H9 (cell line): ENCODE data around the gene SYNE2. TPM values are rescaled to one million over a fixed set of nuclear protein-coding genes. Genes with fewer than 3 reads are reported as not detected.

ENCODE experiments used
- DNase-seq: peaks from one replicate; pipeline ENCODE4 v3.0.0-alpha.2; 2017
- H2AFZ ChIP-seq: one replicate; pipeline ENCODE4 v1.6.1; 2013; ENCODE audit warnings: mild to moderate bottlenecking, low read length, control low read depth, moderate library complexity
- H2AK5ac ChIP-seq: 2 replicates; pipeline ENCODE4 v1.6.1; 2013; ENCODE audit warnings: low read length, control low read depth, mixed read lengths; ENCODE audit not compliant: insufficient read length
- H2BK120ac ChIP-seq: one replicate; pipeline ENCODE4 v1.6.1; 2013; ENCODE audit warnings: low read depth, mild to moderate bottlenecking, low read length, control low read depth, inconsistent platforms; ENCODE audit not compliant: poor library complexity, severe bottlenecking
- H2BK12ac ChIP-seq: 2 replicates; pipeline ENCODE4 v1.6.1; 2013; ENCODE audit warnings: low read length, control low read depth, mixed read lengths, low read depth; ENCODE audit not compliant: insufficient read length
- H2BK15ac ChIP-seq: 2 replicates; pipeline ENCODE4 v1.6.1; 2013; ENCODE audit warnings: low read depth, low read length, control low read depth
- H2BK20ac ChIP-seq: one replicate; pipeline ENCODE4 v1.6.1; 2013; ENCODE audit warnings: low read depth, mild to moderate bottlenecking, low read length, control low read depth, inconsistent platforms; ENCODE audit not compliant: poor library complexity, severe bottlenecking
- H2BK5ac ChIP-seq: 2 replicates; pipeline ENCODE4 v1.6.1; 2013; ENCODE audit warnings: low read length, control low read depth, mixed read lengths; ENCODE audit not compliant: insufficient read length
- H3K14ac ChIP-seq: 2 replicates; pipeline ENCODE4 v1.6.1; 2013; ENCODE audit warnings: low read length, control low read depth; ENCODE audit not compliant: insufficient read depth
- H3K18ac ChIP-seq: 2 replicates; pipeline ENCODE4 v1.6.1; 2013; ENCODE audit warnings: low read depth, mild to moderate bottlenecking, mixed read lengths, low read length, control low read depth; ENCODE audit not compliant: insufficient read length
- H3K23ac ChIP-seq: 2 replicates; pipeline ENCODE4 v1.6.1; 2013; ENCODE audit warnings: low read length, control low read depth, mixed read lengths, low read depth; ENCODE audit not compliant: insufficient read length
- H3K23me2 ChIP-seq: 2 replicates; pipeline ENCODE4 v1.6.1; 2013; ENCODE audit warnings: low read depth, mild to moderate bottlenecking, mixed read lengths, low read length, control low read depth; ENCODE audit not compliant: insufficient read length, poor library complexity, severe bottlenecking
- H3K27ac ChIP-seq: 2 replicates; pipeline ENCODE4 v1.5.1; 2013; ENCODE audit warnings: low read length, control low read depth, mixed read lengths, low read depth; ENCODE audit not compliant: insufficient read length
- H3K27me3 ChIP-seq: 2 replicates; pipeline ENCODE4 v1.6.1; 2013; ENCODE audit warnings: low read length, control low read depth, inconsistent platforms; ENCODE audit not compliant: insufficient read depth
- H3K4ac ChIP-seq: 2 replicates; pipeline ENCODE4 v1.6.1; 2013; ENCODE audit warnings: low read depth, mild to moderate bottlenecking, control low read depth, inconsistent platforms, low read length, moderate library complexity
- H3K4me1 ChIP-seq: 2 replicates; pipeline ENCODE4 v1.6.1; 2013; ENCODE audit warnings: low read length, control low read depth, inconsistent platforms; ENCODE audit not compliant: insufficient read depth
- H3K4me2 ChIP-seq: 2 replicates; pipeline ENCODE4 v1.6.1; 2013; ENCODE audit warnings: low read length, control low read depth, mixed read lengths; ENCODE audit not compliant: insufficient read length, insufficient read depth
- H3K56ac ChIP-seq: 2 replicates; pipeline ENCODE4 v1.6.1; 2013; ENCODE audit warnings: low read depth, mild to moderate bottlenecking, mixed read lengths, low read length, control low read depth; ENCODE audit not compliant: insufficient read length
- H3K79me1 ChIP-seq: 2 replicates; pipeline ENCODE4 v1.6.1; 2013; ENCODE audit warnings: low read depth, mild to moderate bottlenecking, moderate library complexity, low read length, control low read depth, inconsistent platforms; ENCODE audit not compliant: insufficient read depth, poor library complexity, severe bottlenecking
- H3K79me2 ChIP-seq: 2 replicates; pipeline ENCODE4 v1.6.1; 2013; ENCODE audit warnings: low read length, control low read depth, inconsistent platforms; ENCODE audit not compliant: insufficient read depth
- H3K9ac ChIP-seq: 2 replicates; pipeline ENCODE4 v1.6.1; 2013; ENCODE audit warnings: low read length, control low read depth, mixed read lengths; ENCODE audit not compliant: insufficient read length; ENCODE audit errors: extremely low read depth
- H3K9me3 ChIP-seq: one replicate; pipeline ENCODE4 v1.6.1; 2013; ENCODE audit warnings: low read depth, low read length, inconsistent platforms; ENCODE audit not compliant: control insufficient read depth
- H3T11ph ChIP-seq: one replicate; pipeline ENCODE4 v1.6.1; 2013; ENCODE audit warnings: mild to moderate bottlenecking, low read length, control low read depth, inconsistent platforms
- H4K20me1 ChIP-seq: one replicate; pipeline ENCODE4 v1.6.1; 2013; ENCODE audit not compliant: control insufficient read depth, insufficient read length, insufficient read depth
- H4K5ac ChIP-seq: 2 replicates; pipeline ENCODE4 v1.6.1; 2013; ENCODE audit warnings: low read depth, mild to moderate bottlenecking, mixed read lengths, low read length, control low read depth; ENCODE audit not compliant: insufficient read length
- H4K8ac ChIP-seq: replicated peaks from 2 replicates; pipeline ENCODE4 v1.6.1; 2013; ENCODE audit warnings: low read length, control low read depth, mixed read lengths, low read depth; ENCODE audit not compliant: insufficient read length
- H4K91ac ChIP-seq: 2 replicates; pipeline ENCODE4 v1.6.1; 2013; ENCODE audit warnings: low read depth, mild to moderate bottlenecking, moderate library complexity, mixed read lengths, low read length, control low read depth; ENCODE audit not compliant: insufficient read length
- H3K27ac Mint-ChIP-seq, 3 experiments: 2 replicates in 2 of 3; 3 replicates in 1 of 3; pipeline ENCODE4 v1.8.0; 2020 to 2021; ENCODE audit warnings: mixed read lengths in 3 of 3, mild to moderate bottlenecking in 1 of 3, moderate library complexity in 1 of 3
- H3K27me3 Mint-ChIP-seq: 2 replicates; pipeline ENCODE4 v1.8.0; 2021; ENCODE audit warnings: low read depth, mild to moderate bottlenecking, moderate library complexity, mixed read lengths
- H3K36me3 Mint-ChIP-seq, 3 experiments: 2 replicates in 2 of 3; 3 replicates in 1 of 3; pipeline ENCODE4 v1.8.0; 2020 to 2021; ENCODE audit warnings: low read depth in 3 of 3, mixed read lengths in 3 of 3; ENCODE audit not compliant: insufficient read depth in 1 of 3
- H3K4me1 Mint-ChIP-seq, 2 experiments: 2 replicates each; pipeline ENCODE4 v1.8.0; 2020; ENCODE audit warnings: mixed read lengths in 2 of 2
- H3K4me3 Mint-ChIP-seq, 2 experiments: 2 replicates in 1 of 2; 3 replicates in 1 of 2; pipeline ENCODE4 v1.8.0; 2020 to 2021; ENCODE audit warnings: mild to moderate bottlenecking in 2 of 2, mixed read lengths in 2 of 2, moderate library complexity in 1 of 2
- H3K9me3 Mint-ChIP-seq, 2 experiments: 2 replicates in 1 of 2; 3 replicates in 1 of 2; pipeline ENCODE4 v1.8.0; 2020; ENCODE audit warnings: mild to moderate bottlenecking in 2 of 2, mixed read lengths in 2 of 2, moderate library complexity in 1 of 2
- WGBS: extraction: QIAGEN DNeasy Blood & Tissue Kit; methylation state at CpG from one replicate; pipeline ENCODE4 v1.1.7; 2013; ENCODE audit warnings: missing lambda C conversion rate, low lambda C conversion rate, mixed read lengths; ENCODE audit not compliant: insufficient read length; ENCODE audit errors: extremely low coverage; 5-methylcytosine and 5-hydroxymethylcytosine counted together
- total RNA-seq: library from RNA; stranded (reverse); gene quantifications from 2 replicates; pipeline ENCODE4 v1.2.1, GENCODE V29; 2021
- TF ChIP-seq, protein P1 (sequence below): fragments of 200-600 bp; sonication (generic); conservative IDR thresholded peaks from 3 replicates; pipeline ENCODE4 v1.8.0; 2021; ENCODE audit warnings: antibody characterized with exemption, mild to moderate bottlenecking

The SYNE2 gene
- total RNA-seq, 1 experiment from 2014 or later, result 43.3 TPM

GRCh38 chr14:64229489-64229888, 376.7 kb downstream of the SYNE2 start:
- no peak overlapping the region for H4K91ac ChIP-seq
- H2AFZ ChIP-seq, result no peak overlapping the region
- no peak overlapping the region for H3K18ac ChIP-seq
- no peak overlapping the region for H3K4ac ChIP-seq
- no peaks in the 10 kb centered on the region for H3K27me3 ChIP-seq
- no peak overlapping the region for H2BK12ac ChIP-seq
- Mint-ChIP-seq H3K4me1 (no peaks in the 10 kb centered on the region), H3K36me3 (peaks cover 3 to 30% (median 26%) of the 10 kb centered on the region in 3 experiments; a peak in 6 of 7 replicates), H3K27me3 (no peaks in the 10 kb centered on the region), H3K4me3 (no peak overlapping the region), H3K9me3 (no peaks in the 10 kb centered on the region), H3K27ac (0 out of 7 replicates have a peak overlapping the region, but pooled peaks of 1 of the 3 experiments have one; percentile 29)
- H3K56ac ChIP-seq, result no peak overlapping the region
- no peaks in the 10 kb centered on the region for H3K4me1 ChIP-seq
- H4K20me1 ChIP-seq, result no peaks in the 10 kb centered on the region
- no peak overlapping the region for H3K4me2 ChIP-seq
- no peak overlapping the region for H4K5ac ChIP-seq
- H2AK5ac ChIP-seq, result no peak overlapping the region
- no peak overlapping the region for H3K14ac ChIP-seq
- H2BK120ac ChIP-seq, result no peak overlapping the region
- TF ChIP-seq, protein P1, sequence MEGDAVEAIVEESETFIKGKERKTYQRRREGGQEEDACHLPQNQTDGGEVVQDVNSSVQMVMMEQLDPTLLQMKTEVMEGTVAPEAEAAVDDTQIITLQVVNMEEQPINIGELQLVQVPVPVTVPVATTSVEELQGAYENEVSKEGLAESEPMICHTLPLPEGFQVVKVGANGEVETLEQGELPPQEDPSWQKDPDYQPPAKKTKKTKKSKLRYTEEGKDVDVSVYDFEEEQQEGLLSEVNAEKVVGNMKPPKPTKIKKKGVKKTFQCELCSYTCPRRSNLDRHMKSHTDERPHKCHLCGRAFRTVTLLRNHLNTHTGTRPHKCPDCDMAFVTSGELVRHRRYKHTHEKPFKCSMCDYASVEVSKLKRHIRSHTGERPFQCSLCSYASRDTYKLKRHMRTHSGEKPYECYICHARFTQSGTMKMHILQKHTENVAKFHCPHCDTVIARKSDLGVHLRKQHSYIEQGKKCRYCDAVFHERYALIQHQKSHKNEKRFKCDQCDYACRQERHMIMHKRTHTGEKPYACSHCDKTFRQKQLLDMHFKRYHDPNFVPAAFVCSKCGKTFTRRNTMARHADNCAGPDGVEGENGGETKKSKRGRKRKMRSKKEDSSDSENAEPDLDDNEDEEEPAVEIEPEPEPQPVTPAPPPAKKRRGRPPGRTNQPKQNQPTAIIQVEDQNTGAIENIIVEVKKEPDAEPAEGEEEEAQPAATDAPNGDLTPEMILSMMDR, result no peak
- no peak overlapping the region for H3T11ph ChIP-seq
- H3K23ac ChIP-seq, result no peak overlapping the region
- H2BK15ac ChIP-seq, result no peak overlapping the region
- no peak overlapping the region for H3K27ac ChIP-seq
- H3K23me2 ChIP-seq, result no peaks in the 10 kb centered on the region
- H2BK20ac ChIP-seq, result no peak overlapping the region
- H2BK5ac ChIP-seq, result no peak overlapping the region
- no peaks in the 10 kb centered on the region for H3K9me3 ChIP-seq
- H3K79me1 ChIP-seq, result no peaks in the 10 kb centered on the region
- no peaks in the 10 kb centered on the region for H3K79me2 ChIP-seq
- no CpG with 5 or more reads among the region's 3 CpGs for WGBS
- no peak for DNase-seq
- no peak overlapping the region for H4K8ac ChIP-seq
- H3K9ac ChIP-seq, result no peak overlapping the region
